HL-60 (cell line): ENCODE results near the gene GFRA1.

Experiments used
- DNase-seq, 2 experiments: peaks; one replicate each; pipeline ENCODE4 v3.0.0-alpha.2; 2010 to 2020; ENCODE audit warnings: low read depth in 1 of 2, low spot score in 1 of 2
- H3K27ac ChIP-seq: fragments of 250-450 bp; sonication (Bioruptor Pico); replicated peaks from 2 replicates; pipeline ENCODE4 v1.5.1; 2020; ENCODE audit warnings: mild to moderate bottlenecking, moderate library complexity
- H3K27me3 ChIP-seq: fragments of 250-450 bp; sonication (Bioruptor Pico); 2 replicates; pipeline ENCODE4 v1.5.1; 2021; ENCODE audit warnings: mild to moderate bottlenecking, moderate library complexity; ENCODE audit not compliant: insufficient read depth, poor library complexity, severe bottlenecking
- H3K4me3 ChIP-seq: replicated peaks from 2 replicates; pipeline ENCODE4 v1.5.1; 2011; ENCODE audit warnings: mild to moderate bottlenecking, control low read depth, low read length; ENCODE audit not compliant: insufficient read depth
- CTCF ChIP-seq: IDR thresholded peaks from one replicate; pipeline ENCODE4 v1.5.1; 2011; ENCODE audit warnings: low read length, control low read depth, inconsistent platforms; ENCODE audit not compliant: insufficient read depth
- GABPA ChIP-seq: IDR thresholded peaks from 2 replicates; pipeline ENCODE4 v1.6.1; 2012; ENCODE audit warnings: low read depth
- POLR2AphosphoS5 ChIP-seq: IDR thresholded peaks from 2 replicates; pipeline ENCODE4 v1.6.1; 2012; ENCODE audit warnings: low read depth
- REST ChIP-seq: IDR thresholded peaks from 2 replicates; pipeline ENCODE4 v1.6.1; 2012; ENCODE audit warnings: low read depth; ENCODE audit not compliant: insufficient replicate concordance
- SPI1 ChIP-seq: IDR thresholded peaks from 2 replicates; pipeline ENCODE4 v1.6.1; 2012; ENCODE audit warnings: low read depth, mild to moderate bottlenecking, borderline replicate concordance

Gene GFRA1

DNA sequence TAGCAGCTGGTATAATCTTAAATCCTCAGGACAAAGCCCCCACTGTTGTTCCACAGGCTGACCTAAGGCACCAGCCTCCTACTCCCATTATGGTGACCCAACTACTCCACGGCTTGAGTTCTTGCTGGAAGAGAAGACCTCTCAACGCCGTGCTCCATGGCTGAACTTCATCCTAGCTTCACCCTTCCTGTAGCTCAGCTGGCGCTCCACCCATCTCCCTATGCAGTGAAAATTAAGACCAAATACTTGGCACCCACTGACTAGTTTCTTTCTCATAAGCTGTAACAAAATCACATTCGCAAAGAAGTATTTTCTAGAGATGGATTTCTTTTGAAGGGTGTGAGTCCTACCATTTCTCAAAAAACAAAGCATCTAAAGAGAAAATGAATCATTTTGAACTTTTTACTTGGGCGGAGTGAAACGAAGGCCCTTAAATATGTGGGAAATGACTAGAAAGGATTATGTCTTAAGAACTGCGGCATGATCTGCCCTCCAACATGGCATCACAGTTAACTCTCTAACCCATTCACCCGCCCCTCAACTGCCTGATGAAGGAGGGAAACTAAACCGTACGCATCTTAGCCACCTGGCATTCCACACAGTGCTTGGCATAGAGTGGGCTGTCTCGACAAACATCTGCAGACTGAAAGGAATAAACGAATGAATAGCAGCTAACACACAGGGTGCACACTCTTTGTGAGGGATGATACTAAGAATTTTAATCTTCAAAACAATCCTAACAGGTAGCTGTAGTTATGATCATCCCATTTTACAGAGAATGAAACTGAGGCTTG is 32.7 kb downstream of the GFRA1 start:
- no peak for DNase-seq
- Histone ChIP-seq H3K27me3 (no peaks in the 10 kb centered on the region), H3K4me3 (no peak overlapping the region), H3K27ac (no peak overlapping the region)
- TF ChIP-seq CTCF (no peak), POLR2AphosphoS5 (no peak), SPI1 (no peak), REST (no peak)

GRCh38 chr10:116239229-116239628 is 33.8 kb downstream of the GFRA1 start:
- Histone ChIP-seq H3K4me3 (no peak overlapping the region), H3K27me3 (no peaks in the 10 kb centered on the region), H3K27ac (no peak overlapping the region)
- no peak for DNase-seq
- TF ChIP-seq GABPA (no peak), SPI1 (no peak), CTCF (no peak)

DNA sequence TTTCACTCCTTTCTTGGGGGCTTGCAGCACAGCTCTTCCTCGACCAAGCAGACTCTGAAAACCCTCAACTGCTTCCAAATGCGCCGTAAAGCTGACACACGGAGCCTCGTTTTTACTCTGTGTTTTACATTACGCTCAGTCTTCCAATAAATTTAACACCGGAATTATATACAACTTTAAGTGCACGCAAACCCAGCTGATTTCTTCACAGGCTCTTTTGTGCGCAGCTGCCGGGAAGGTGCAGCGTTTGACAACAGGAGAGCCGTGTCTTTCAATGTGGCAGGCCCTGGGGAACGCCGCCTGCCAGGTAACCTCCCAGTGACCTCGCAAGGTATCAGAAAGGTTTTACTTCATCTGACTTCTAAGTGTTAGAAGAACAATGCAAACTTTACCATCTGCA is 35.0 kb downstream of the GFRA1 start:
- no peak for DNase-seq
- Histone ChIP-seq H3K4me3 (no peak overlapping the region), H3K27me3 (no peaks in the 10 kb centered on the region), H3K27ac (no peak overlapping the region)
- TF ChIP-seq CTCF = no peak
- no peak for TF ChIP-seq REST
- TF ChIP-seq GABPA = no peak
- no peak for TF ChIP-seq SPI1
- no peak for TF ChIP-seq POLR2AphosphoS5

DNA sequence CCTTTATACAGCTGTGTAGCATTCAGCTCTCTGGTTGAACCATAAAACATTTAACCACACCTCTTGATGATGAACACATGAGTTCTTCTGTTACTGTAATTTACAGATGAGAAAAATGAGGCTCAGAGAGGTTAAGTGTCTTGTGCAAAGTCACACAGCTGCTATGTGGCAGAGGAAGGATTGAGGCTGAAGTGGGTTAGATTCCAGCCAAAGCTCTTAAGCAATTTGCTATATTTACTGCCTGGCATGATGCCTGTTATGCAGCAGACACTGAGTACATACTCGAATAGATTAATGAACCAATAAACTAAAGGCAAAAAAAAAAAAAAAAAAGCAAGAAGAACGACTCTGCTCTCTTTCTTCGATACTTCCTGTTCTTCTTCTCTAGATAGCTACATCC is 35.7 kb downstream of the GFRA1 start:
- no peak for DNase-seq
- no peak overlapping the region for H3K27ac ChIP-seq
- no peak overlapping the region for H3K4me3 ChIP-seq
- TF ChIP-seq POLR2AphosphoS5 (no peak), SPI1 (no peak), REST (no peak), CTCF (no peak), GABPA (no peak)
- H3K27me3 ChIP-seq = no peaks in the 10 kb centered on the region
